ENCODE measurements around the gene SH3BP2. TPM values are rescaled to one million over a fixed set of nuclear protein-coding genes. Genes with fewer than 3 reads are reported as not detected.

Gene SH3BP2
- total RNA-seq, 2 donors from 2014 or later, result 29.0 to 33.5 TPM

- Histone ChIP-seq H3K4me3 (no peak overlapping the region), H3K9me3 (no peaks in the 10 kb centered on the region), H3K4me1 (peaks cover 90% of the 10 kb centered on the region), H3K36me3 (replicated peaks in 1 of 2; ENCODE audit: insufficient read depth in 1 of 2, low read depth in 2 of 2) (no peaks in the 10 kb centered on the region), H3K27me3 (no peaks in the 10 kb centered on the region), H3K27ac (peak overlapping the region; percentile 67 to 86 (median 82))
- WGBS, 2 donors, result 63 to 71% methylated on average over 14 to 28 of the region's 29 CpGs
- no peak for ATAC-seq
- TF ChIP-seq POLR2A (IDR thresholded peaks at IDR 0.05) (no peak), CTCF (IDR thresholded peaks at IDR 0.05) (no peak)
- intact Hi-C loops (cut with DNase I), result no loop called here
- peak in 3 of 4 donors; percentile 32 to 73 (median 50) for DNase-seq
Measured at GRCh38 chr4:2798399-2799223, 5.7 kb downstream of the SH3BP2 start.

- Histone ChIP-seq H3K4me3 (no peak overlapping the region), H3K9me3 (no peaks in the 10 kb centered on the region), H3K36me3 (replicated peaks in 1 of 2; ENCODE audit: insufficient read depth in 1 of 2, low read depth in 2 of 2) (no peaks in the 10 kb centered on the region), H3K4me1 (peaks cover 83% of the 10 kb centered on the region), H3K27ac (peak overlapping the region; percentile 22 to 86 (median 82)), H3K27me3 (no peaks in the 10 kb centered on the region)
- TF ChIP-seq POLR2A (IDR thresholded peaks at IDR 0.05) (no peak), CTCF (IDR thresholded peaks at IDR 0.05) (no peak)
- intact Hi-C loops (cut with DNase I), result no loop called here
- DNase-seq, result peak in 2 of 4 donors; percentile 10 to 53
- 66 to 79% methylated on average over 8 to 14 of the region's 14 CpGs for WGBS, 2 donors
- no peak for ATAC-seq
Measured at GRCh38 chr4:2799224-2799911, 6.5 kb downstream of the SH3BP2 start.

- 66 to 87% methylated on average over 10 to 19 of the region's 23 CpGs for whole genome bisulfite sequencing, 2 donors
- Histone ChIP-seq H3K9me3 (no peaks in the 10 kb centered on the region), H3K4me3 (no peak overlapping the region), H3K4me1 (peaks cover 78% of the 10 kb centered on the region), H3K27ac (peak overlapping the region; percentile 55 to 84 (median 66)), H3K27me3 (no peaks in the 10 kb centered on the region), H3K36me3 (replicated peaks in 1 of 2; ENCODE audit: insufficient read depth in 1 of 2, low read depth in 2 of 2) (no peaks in the 10 kb centered on the region)
- peak; percentile 15 to 55 (median 18) for DNase-seq
- no peak for ATAC-seq
- TF ChIP-seq POLR2A (IDR thresholded peaks at IDR 0.05) (no peak), CTCF (IDR thresholded peaks at IDR 0.05) (no peak)
- intact Hi-C loops (cut with DNase I), result no loop called here
Measured at GRCh38 chr4:2799971-2800690, 7.2 kb downstream of the SH3BP2 start.

GRCh38 chr4:2800691-2801596 is 8.1 kb downstream of the SH3BP2 start:
- H3K27me3 ChIP-seq, result no peaks in the 10 kb centered on the region
- no peaks in the 10 kb centered on the region for H3K9me3 ChIP-seq
- peak; percentile 3 for ATAC-seq
- H3K36me3 ChIP-seq (replicated peaks in 1 of 2; ENCODE audit: insufficient read depth in 1 of 2, low read depth in 2 of 2), result no peaks in the 10 kb centered on the region
- DNase-seq, result peak; percentile 48 to 82 (median 70)
- 27 to 50% methylated on average over 16 to 29 of the region's 29 CpGs for WGBS, 2 donors
- H3K27ac ChIP-seq, result peak overlapping the region; percentile 55 to 84 (median 66)
- no peak for TF ChIP-seq CTCF (IDR thresholded peaks at IDR 0.05)
- peak in 2 of 3 donors; percentile 12 to 53 for TF ChIP-seq POLR2A (IDR thresholded peaks at IDR 0.05)
- H3K4me1 ChIP-seq, result peaks cover 78% of the 10 kb centered on the region
- intact Hi-C loops (cut with DNase I), result no loop called here
- H3K4me3 ChIP-seq, result no peak overlapping the region

Data from body of pancreas (tissue), 4 donors.